GM19240 (cell line): Measurements from ENCODE around the gene OTOG.

ENCODE experiments used
- DNase-seq: peaks from one replicate; pipeline ENCODE4 v3.0.0; 2011; ENCODE audit warnings: low spot score; ENCODE audit not compliant: insufficient read length

Gene OTOG

GRCh38 chr11:17581036-17581731, 34.1 kb downstream of the OTOG start:
- DNase-seq: no peak

- no peak for DNase-seq
These were observed 34.6 kb downstream of the OTOG start for GRCh38 chr11:17581732-17582053.

GRCh38 chr11:17585911-17586695, 39.0 kb downstream of the OTOG start:
- DNase-seq: no peak

DNA sequence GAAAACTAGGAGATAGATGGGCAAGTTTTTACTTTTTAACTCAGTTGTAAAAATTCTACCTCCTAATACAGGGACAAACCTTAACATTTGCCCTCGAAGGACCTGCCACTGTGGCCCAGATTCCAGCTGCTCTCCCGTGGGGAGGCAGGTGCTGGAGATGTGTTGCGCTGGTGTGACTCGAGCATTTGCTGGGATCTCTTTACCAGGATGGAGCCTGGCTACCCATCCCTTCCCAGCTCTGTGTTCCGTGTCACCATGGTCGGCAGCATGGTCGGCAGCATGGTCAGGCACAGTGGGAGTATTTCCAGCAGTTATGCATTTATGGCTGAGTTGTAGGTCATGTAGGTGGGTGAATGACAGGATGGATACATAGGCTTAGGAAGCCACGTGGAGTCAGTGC, 41.1 kb downstream of the OTOG start:
- DNase-seq: no peak

DNA sequence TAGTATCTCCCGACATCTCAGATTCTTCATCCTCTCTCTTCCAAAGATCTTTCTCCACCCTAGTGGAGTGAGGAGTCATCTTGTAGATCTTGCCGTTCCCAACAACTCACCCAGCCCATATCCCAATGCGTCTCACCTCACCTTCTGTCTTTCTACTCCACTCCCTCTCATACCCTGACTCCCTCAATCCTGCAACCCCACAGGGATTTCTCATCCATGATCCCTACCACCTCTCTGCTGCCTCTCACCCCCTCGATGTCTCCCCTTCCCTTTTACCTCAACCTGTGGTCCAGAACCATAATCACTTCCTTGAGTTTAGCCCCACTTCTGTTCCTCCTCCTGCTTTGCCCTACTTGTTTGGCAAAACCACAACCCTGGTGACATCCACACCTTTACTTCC, 41.7 kb downstream of the OTOG start:
- no peak for DNase-seq

DNA sequence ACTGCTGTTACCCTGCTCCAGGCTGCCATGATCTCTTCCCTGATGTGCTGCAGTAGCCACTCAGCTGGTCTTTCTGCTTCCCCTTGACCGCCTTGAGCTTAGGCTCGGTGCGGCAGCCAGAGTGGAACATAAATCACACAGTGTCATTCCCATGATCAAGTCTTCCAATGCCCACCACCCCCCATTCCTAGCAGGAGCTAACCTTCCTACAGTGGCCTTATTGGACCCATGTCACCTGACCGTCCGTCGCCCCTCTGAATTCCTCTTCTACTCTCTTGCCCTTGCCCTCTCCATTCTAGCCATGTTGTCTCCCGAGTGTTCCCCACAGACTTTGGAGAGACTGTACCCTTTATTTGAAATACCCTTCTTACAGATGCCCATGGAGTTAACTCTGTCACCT, 43.4 kb downstream of the OTOG start:
- no peak for DNase-seq

DNA sequence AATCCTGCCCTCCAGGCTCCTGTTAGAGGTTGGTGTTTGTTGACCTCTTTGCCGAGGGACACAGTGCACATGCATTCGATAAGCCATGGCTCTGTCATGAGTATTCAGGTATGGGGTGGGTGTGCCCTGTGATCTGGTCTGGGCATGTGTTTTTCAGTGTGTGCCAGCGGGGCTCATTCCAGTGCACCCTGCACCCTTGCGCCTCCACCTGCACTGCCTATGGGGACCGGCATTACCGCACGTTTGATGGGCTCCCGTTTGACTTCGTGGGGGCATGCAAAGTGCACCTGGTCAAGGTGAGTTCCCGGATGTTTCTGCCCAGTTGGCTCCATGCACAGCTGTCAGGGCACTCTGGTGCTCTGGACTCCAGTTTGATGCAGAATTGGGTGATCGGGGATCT, 44.2 kb downstream of the OTOG start:
- no peak for DNase-seq

DNA sequence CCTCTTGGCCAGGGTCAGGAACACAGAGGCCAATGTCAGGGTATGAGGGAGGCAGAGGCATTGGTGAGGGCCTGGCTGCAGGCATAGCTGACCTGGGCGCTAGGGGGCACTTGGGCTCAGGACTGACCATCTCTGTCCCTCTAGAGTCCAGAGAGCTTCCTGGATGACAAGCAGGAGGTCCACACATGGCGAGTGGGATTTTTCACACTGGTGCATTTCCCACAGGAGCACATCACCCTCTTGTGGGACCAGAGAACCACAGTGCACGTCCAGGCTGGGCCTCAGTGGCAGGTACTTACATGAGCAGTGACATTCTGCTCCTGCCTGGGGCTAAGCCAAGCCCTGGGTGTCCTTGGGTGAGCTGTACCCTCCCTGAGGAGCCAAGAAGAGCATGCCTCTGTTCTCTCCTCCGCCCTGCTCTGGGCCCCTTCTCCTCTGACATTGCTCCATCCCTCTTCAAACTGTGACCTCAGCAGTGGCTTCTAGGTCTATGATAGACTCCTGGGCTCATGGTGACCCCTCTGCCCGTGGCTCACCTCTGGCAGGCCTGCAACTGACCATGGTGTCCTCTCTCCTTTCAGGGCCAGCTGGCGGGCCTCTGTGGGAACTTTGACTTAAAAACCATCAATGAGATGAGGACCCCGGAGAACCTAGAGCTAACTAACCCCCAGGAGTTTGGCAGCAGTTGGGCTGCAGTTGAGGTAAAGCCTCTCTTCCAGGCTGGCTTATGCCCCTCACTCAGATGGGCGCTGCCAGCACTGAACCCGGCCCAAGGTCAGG, 46.6 kb downstream of the OTOG start:
- no peak for DNase-seq

DNA sequence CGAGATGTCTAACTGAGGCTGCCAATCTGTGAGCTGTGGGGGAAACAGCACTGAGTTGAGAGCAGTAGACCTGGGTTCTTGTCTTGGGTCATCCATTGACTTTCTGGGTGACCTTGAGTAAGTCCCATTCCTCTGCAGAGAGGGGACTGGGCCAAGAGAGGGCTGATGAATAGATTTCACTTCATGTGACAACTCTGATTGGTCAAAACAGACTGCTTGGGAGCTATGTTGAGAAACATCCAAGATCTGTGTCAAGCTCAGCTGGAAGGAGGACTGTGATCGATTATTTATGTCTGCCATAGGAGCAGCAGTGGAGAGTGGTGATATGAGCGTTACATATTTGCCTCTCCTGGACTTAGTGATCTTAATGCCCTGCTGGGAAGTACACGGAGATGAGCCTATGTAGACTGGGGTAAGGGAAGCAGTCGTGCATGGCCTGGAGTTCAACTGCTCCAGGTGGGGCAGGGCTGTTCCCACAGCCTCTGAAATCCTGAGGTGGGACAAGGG, 47.7 kb downstream of the OTOG start:
- DNase-seq: no peak

DNA sequence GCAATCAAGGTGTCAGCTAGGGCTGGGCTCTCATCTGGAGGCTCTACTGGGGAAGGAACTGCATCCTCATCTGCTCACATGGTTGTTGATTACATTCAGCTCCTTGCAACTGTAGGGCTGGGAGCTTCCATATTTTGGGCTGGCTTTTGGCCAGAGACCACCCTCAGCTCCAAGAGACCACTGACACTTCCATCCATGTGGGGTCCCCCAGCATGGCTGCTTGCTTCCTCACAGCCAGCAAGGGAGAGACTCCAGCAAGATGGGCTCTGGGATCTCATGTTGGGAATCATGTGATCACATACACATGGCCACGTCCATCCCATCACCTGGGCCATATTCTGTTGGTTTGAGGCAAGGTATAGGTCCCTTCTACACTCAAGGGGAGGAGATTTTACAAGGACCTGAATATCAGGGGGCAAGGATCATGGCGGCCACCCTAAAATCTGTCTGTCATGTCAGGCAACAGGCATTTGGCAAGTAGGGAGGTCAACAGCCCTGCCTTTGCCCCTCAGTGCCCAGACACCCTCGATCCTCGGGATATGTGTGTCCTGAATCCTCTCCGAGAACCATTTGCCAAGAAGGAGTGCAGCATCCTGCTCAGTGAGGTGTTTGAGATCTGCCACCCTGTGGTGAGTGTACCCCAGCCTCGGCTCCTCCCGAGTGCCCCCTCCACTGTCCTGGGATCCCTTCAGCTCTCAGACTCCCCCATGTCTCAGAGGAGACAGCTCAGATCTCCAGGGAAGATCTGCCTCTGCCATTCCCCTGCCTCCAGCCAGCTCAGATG, 48.7 kb downstream of the OTOG start:
- no peak for DNase-seq

DNA sequence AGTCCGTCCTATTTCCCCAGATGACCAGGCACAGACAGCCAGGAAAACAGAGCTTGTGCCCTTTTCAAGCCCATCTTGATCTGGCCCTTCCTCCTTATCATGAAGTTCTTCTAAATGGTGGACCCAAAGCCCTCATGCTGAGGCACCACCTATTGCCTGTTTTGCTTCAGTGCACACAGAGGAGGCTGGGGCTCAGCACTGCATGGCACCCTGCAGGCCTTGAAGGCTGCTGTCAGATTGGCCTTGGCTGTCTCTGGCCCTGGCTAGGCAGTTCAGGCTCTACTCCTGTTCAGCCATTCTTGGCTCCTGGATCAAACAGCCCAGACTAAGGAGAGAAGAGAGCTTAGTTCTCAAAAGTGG, 49.2 kb downstream of the OTOG start:
- DNase-seq: no peak

DNA sequence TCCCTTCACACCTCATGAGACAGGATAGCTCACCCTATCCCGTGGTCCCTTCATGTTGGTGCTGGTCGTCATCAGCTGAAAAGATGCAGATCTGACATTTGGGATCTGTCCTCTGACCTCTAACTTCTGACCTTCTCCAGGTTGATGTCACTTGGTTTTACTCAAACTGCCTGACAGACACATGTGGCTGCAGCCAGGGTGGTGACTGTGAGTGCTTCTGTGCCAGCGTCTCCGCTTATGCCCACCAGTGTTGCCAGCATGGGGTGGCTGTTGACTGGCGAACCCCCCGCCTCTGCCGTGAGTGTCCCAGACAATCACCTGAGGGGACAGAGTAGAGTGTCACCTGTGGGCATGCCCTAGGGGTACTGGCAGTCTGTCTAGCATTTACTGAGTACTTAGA, 49.7 kb downstream of the OTOG start:
- no peak for DNase-seq

GRCh38 chr11:17597770-17598169, 50.7 kb downstream of the OTOG start:
- DNase-seq: no peak

GRCh38 chr11:17598700-17599459, 51.8 kb downstream of the OTOG start:
- peak; percentile 58 for DNase-seq

DNA sequence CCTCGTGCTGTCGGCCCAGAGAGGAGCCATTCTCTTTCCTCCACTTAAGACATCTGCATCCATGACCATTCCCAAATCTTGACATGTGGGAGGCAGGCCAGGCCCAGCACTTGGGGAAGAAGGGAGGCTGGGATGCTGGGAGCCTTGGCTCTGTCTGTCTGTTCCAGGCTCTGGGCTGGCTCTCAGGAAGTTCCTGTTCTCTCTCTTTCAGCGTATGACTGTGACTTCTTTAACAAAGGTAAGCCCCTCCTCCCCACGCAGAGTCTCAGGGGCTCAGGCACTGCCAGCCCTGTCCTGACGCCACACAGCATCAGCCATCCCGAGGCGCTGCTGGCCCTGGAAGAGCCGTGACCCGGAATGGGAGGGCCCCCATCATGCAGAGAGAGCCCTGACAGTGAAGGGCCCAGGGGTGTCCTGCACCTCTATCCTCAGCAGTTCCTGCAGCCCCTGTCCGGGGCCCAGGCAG, 52.4 kb downstream of the OTOG start:
- DNase-seq: no peak

DNA sequence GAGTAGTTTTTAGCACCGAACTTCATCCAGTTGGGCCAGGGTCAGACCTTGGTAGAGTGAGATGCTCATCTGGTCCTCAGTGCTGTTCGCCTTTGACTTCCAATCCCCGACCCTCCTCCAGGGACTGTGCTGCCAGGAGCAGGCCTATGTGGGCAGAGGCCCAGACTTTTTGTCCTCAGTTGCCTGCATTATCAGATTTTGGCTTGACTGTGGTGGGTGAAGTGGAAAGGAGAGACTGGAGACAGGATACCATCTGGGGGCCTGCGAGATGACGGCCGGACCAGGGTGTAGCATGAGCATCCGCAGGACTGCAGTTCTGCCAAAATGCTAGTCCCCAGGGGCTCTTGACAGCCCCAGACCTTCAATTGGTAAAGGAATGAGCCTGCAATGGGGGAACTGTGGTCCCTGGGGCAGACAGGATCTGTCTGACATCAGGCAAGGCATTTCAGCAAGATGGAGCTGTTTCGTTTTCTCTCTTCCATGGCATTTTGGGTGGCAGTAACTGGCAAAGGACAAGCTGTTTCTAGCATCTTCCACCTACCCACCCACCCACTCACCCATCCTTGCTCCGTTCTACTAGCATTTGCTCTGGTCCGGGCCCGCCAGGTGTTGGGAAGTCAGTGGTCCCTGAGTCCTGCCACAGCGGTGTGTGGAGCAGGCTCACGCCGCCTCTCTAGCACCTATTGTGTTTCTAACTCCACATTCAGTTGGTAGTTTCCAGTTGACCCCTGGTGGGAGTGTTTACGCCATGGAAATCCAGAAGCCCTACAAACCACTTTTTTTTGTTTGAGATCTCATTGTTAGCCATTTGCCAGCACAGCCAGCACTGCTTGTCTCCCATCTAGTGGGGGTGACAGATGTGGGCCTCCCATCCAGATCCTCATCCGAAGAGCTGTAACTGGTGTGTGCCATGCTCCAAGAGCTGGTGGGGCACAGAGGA, 53.5 kb downstream of the OTOG start:
- DNase-seq: no peak

DNA sequence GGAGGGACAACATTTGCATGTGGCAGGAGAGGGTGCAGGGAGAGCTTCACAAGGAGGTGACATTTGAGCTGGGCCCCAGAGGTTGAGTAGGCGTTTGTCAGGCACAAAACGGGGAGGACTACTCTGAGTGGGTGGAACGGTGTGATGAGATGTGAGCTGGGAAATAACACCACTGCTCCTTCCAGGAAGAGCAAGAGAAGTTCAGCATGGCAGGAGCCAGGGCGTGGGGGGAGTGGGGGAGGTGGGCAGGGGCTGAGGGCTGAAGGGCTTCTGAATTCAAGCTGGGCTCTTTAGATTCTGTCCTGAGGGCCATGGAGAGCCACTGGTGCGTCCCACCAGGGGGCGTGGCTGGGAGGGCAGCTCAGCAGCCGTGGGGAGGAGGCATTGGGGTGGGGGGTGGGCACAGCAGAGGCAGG, 54.2 kb downstream of the OTOG start:
- DNase-seq: no peak

DNA sequence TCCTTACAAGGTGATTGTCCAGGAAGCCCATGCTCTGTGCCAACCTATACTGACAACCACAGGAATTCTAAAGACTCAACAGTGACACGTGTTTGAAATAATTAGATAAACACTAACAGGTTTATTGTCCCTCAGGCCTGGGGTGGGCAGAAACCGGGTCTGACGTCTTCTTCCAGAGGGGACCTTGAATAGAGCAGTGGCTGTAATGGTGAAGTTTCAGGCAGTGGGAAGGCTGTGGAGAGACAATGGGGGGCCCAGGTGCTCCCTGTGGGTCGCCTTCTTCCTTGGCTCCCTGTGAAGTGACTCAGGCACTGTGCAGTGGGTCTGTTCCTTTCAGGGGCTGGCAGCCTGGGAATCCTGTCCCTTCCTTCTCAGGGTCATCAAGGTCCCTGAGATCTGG, 54.6 kb downstream of the OTOG start:
- DNase-seq: no peak
